Urinary bladder (tissue), 4 donors: ENCODE results near the gene FAM78B. TPM values are rescaled to one million over a fixed set of nuclear protein-coding genes. Genes with fewer than 3 reads are reported as not detected.

Experiments used
- DNase-seq: peaks from one replicate; pipeline ENCODE4 v3.0.0-alpha.2; 2015; ENCODE audit errors: extremely low spot score
- H3K27ac ChIP-seq: one replicate; pipeline ENCODE4 v1.5.1; 2013; ENCODE audit warnings: low read depth, mild to moderate bottlenecking, moderate library complexity
- H3K36me3 ChIP-seq: one replicate; pipeline ENCODE4 v1.6.1; 2013; ENCODE audit warnings: mild to moderate bottlenecking, moderate library complexity; ENCODE audit not compliant: insufficient read depth
- H3K4me1 ChIP-seq: one replicate; pipeline ENCODE4 v1.6.1; 2013; ENCODE audit warnings: mild to moderate bottlenecking, moderate library complexity; ENCODE audit not compliant: insufficient read depth
- H3K4me3 ChIP-seq: one replicate; pipeline ENCODE4 v1.5.1; 2013; ENCODE audit warnings: low read depth, low read length
- WGBS: extraction: QIAGEN DNeasy Blood & Tissue Kit; methylation state at CpG from one replicate; pipeline ENCODE4 v1.1.7; 2013; 5-methylcytosine and 5-hydroxymethylcytosine counted together
- polyA plus RNA-seq: library from polyadenylated mRNA; stranded (reverse); fragments of 200-250 nt; gene quantifications from one replicate; pipeline ENCODE4 v1.2.3, GENCODE V29; 2013
- total RNA-seq: library from RNA; depleted of rRNA; stranded (reverse); fragments of >200 nt; gene quantifications from one replicate; pipeline ENCODE4 v1.2.3, GENCODE V29; 2014
- donor health status: healthy with polysubstance abuse.
- donor health status: healthy.

FAM78B gene
- total and polyA plus RNA-seq, 2 donors = 1.1 to 1.4 TPM

DNA sequence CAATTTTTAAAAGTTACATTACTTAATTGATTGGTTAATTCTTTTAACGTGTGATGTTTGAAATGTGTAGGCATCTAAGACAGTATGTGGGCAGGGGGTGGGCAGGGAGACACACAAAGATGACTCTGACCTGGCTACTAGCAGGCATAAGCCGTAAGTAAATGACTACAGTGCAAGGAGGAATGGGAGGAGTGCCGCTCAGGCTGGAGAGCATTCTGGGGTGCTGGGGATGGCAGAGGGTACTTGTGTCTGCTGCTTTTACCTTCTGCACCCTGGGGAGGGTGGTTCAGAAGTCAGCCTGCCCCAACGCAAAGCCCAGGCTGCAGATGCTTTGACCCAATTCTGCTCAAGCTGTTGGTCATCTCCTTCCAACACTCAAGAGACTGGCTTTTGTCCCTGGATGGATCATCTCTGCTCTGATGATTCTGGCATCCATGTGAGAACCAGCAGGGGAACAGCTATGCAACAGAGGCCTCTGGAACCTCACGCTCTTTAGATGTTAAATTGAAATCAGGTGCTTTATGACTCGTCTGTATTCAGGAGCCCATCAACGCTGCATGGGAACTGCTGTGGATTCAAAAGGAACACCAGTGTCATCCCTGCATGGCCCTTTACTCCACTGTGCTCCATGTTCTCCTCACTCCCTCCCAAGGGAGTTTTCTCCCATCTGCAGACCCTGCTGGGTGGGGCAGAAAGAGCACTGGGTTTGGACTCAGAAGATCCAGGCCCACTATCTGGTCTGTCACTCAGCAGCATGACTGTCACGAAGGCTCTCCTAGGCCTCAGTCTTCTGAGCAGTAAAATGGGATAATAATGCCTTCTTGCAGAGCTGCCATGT is 78.8 kb downstream of the FAM78B start:
- H3K36me3 ChIP-seq = no peaks in the 10 kb centered on the region
- no peaks in the 10 kb centered on the region for H3K4me1 ChIP-seq
- no peak overlapping the region for H3K4me3 ChIP-seq
- DNase-seq = no peak
- H3K27ac ChIP-seq = no peak overlapping the region
- 82% methylated on average over 8 of the region's 8 CpGs for WGBS

DNA sequence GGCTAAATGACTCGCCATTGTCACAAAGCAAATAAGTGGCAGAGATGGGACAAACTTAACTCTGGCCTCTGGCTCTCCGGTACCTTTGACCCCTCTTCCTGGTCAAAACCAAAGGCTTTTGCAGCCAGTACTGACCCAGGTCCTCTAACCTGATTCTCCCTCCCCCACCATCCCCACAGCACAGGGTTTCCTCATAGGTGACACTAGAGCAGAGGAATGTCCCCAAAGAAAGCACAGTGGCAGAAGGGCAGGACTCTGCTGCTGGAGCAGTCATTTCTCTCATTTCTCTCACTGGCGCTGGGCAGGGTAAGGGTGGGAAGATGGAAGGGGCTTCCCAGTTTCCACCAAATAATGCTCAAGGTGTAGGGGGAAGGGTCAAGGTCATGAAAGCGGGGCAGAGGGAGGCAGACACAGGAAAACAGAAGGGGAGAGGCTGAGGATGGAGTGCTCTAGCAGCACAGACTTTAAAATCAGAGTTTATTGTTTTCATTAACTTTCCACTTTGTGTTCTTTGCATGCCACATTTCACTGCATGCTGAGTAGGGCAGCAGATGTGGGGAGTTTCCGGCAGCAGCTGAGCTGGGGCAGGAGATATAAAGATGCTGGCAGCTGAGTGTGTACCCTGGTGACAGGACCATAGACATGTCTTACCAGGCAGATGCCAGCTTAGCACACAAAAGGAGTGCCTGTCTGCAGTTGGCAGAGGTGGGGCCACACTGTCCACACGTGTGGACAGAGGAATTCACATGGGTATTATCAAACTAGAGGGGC is 80.5 kb downstream of the FAM78B start:
- Histone ChIP-seq H3K4me1 (no peaks in the 10 kb centered on the region), H3K27ac (no peak overlapping the region), H3K4me3 (no peak overlapping the region), H3K36me3 (no peaks in the 10 kb centered on the region)
- DNase-seq = no peak
- 75% methylated on average over 6 of the region's 6 CpGs for WGBS

DNA sequence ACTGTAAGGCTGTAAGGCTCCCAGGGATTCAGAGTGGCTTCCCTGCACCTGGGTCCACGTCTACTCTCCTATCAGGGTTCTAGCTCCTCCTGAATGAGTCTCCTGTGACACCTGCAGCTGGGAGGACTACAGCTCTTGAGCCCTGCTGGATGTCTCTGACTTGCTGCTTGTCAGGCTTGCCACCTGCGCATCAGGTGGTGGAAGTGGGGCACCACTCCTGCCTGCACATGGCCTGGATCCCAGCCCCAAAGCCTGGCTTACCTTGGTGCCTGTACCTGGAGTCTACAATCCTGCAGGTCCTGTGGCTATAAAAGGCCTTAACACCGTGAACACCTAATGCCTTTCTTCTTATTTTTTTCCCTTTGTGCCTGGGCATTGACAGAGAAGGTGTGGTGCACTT is 82.2 kb downstream of the FAM78B start:
- Histone ChIP-seq H3K27ac (no peak overlapping the region), H3K4me1 (no peaks in the 10 kb centered on the region), H3K36me3 (no peaks in the 10 kb centered on the region), H3K4me3 (no peak overlapping the region)
- no peak for DNase-seq
- WGBS = 81% methylated on average over 3 of the region's 3 CpGs

DNA sequence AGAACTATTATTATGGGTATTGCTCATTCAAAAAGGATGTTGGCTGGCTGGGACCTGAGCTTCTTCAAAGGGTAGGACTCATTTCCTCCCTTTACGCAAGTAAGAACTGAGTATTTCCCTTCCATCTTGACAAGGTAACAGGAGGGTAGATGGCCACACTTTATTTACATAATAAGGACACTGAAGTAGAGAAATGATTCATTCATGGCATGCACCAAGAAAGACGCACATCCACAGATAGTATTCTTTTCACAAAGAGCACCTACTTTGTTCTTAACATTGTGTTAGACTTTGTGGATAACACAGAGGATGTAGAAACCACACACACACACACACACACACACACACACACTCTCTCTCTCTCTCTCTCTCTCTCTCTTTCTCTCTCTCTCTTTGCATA is 82.9 kb downstream of the FAM78B start:
- no peaks in the 10 kb centered on the region for H3K4me1 ChIP-seq
- DNase-seq = no peak
- H3K27ac ChIP-seq = no peak overlapping the region
- H3K4me3 ChIP-seq = no peak overlapping the region
- H3K36me3 ChIP-seq = no peaks in the 10 kb centered on the region
- 40% methylated on average over 2 of the region's 2 CpGs for WGBS

DNA sequence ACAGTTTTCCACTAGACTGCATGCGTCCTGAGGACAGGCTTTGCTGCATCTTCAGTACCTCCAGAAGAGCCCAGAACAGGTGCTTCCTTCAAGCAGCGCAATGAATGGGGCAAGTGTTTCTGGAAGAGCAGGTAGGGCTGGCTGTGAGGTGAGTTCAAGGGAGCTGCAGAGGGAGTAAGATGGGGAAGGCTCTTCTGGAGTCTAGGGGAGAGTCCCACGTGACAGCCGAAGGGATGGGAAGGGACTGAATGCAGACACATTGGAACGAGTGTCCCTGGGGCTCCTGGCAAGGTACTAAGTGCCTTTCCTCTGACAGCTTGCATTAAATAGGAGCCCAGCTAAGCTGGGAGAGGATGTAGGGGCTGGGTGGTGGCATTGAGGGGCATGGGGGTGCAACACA is 84.2 kb downstream of the FAM78B start:
- WGBS = 83% methylated on average over 5 of the region's 5 CpGs
- DNase-seq = no peak
- no peak overlapping the region for H3K4me3 ChIP-seq
- no peaks in the 10 kb centered on the region for H3K36me3 ChIP-seq
- no peaks in the 10 kb centered on the region for H3K4me1 ChIP-seq
- no peak overlapping the region for H3K27ac ChIP-seq

DNA sequence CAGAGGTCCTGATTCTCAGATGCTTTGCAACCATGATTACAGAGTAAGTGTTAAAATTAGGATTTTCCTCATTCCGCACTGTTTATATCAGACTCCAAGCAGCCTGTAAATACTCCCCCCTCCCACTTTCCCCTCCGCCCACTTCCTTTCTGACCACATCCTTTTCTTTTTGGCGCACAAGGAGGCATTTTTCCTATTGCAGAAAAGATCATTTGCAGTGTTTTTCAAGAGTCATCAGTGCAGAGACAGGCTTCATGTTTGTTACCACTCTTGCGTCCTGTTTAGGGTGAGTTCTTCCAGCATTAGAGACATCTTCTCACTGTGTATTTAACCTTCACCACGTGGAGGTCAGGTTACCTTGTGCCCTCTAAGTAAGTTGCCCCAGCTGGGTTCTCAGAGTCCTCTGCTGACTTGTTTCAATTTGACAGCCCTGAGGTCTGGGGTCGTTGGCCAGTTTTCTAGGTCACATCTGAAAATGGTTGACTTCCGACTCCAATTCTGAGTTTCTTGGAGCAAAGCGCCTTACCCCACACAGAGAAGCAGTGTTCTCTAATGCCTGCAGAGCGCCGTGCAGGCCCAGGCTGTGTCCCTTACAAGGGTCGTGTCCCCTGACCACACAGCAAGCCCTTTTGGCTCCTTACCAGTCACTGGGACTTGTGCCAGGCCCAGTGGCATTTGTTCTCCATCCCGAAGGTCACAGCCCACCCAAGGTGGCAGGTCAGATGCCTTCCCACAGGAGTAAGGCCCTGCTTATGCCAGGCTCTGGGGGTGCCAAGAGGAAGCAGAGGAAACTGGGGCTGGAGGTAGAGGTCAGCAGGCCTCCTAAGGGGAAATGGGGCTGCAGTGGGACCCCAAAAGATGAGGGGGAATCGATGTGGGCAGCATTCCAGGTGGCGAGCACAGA is 85.6 kb downstream of the FAM78B start:
- Histone ChIP-seq H3K4me1 (no peaks in the 10 kb centered on the region), H3K4me3 (no peak overlapping the region), H3K36me3 (no peaks in the 10 kb centered on the region), H3K27ac (no peak overlapping the region)
- no peak for DNase-seq
- WGBS = 60% methylated on average over 14 of the region's 14 CpGs

DNA sequence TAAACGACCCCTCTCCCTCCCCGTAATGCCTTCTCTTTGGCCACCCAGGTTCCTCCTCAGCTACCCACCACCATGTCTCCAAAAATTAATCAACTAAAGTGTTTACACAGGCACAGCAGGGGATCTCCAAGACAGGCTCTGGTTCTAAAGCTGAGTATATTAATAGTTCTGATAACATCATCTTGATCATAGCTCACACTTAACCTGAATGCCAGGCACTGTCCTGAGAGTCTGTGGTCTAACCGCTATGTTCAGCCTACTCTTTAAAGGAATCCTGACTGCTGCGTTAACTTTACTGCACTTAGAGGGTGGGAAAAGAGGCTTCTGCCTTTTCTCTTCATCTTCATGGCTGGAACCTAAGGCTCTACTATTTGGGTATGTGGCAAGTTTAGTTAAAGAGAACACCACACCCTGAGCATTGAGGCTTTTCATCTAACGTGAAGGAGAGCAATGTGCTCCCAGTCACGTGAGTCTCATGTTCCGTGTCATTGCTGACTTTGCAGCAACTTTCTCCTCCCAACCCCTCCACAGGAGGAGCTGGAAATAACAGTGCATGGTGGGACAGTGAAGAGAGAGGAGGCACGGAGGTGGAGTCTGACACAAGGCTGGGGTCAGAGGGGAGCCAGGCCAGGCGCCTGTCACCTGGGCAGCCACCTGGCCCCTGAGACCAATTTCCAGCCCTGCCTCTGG is 86.4 kb downstream of the FAM78B start:
- H3K36me3 ChIP-seq = no peaks in the 10 kb centered on the region
- no peaks in the 10 kb centered on the region for H3K4me1 ChIP-seq
- no peak overlapping the region for H3K27ac ChIP-seq
- H3K4me3 ChIP-seq = no peak overlapping the region
- no peak for DNase-seq
- 49% methylated on average over 9 of the region's 9 CpGs for WGBS

DNA sequence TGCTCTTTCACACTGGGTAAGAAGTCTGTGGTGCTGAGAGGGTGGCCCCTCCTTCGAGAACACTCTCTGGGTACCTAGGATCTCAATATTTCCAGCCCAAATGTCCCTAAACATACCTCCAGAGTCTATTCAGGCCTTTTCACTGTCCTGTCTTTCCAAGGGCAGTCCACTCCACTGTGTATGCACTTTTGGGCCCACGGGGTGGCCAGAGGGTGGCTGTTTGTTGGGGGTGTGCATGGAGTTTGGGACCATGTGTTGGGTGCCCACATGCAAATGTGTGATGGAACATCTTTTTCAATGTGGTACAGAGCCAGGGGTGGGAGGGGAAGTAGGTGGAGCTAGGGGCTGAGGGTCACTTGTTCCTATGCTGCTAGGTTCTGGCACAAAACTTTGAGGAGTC is 87.5 kb downstream of the FAM78B start:
- no peak for DNase-seq
- Histone ChIP-seq H3K4me3 (no peak overlapping the region), H3K4me1 (no peaks in the 10 kb centered on the region), H3K36me3 (no peaks in the 10 kb centered on the region), H3K27ac (no peak overlapping the region)
- 81% methylated on average over 2 of the region's 2 CpGs for WGBS

DNA sequence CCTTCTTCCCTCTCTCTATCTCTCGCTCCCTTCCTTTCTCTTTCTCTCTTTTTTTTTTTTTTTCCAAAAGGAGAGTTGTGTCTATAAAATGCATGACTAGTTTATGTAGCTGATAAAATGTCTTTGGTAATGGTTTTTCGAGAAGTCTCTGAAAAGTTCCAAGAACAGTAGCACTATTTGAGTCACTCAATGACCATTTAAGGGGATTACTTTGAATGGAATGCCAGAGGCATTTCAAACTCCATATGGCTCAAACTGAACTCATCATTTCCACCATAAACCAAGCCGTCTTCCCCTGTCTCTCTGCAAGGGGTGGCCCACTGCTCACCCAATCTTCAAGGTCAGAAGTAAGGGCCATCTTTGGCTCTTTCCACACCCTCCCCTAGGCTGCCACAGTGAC is 93.3 kb downstream of the FAM78B start:
- H3K4me3 ChIP-seq = no peak overlapping the region
- 53% methylated on average over 3 of the region's 3 CpGs for WGBS
- no peak overlapping the region for H3K27ac ChIP-seq
- H3K36me3 ChIP-seq = no peaks in the 10 kb centered on the region
- no peak for DNase-seq
- no peaks in the 10 kb centered on the region for H3K4me1 ChIP-seq

DNA sequence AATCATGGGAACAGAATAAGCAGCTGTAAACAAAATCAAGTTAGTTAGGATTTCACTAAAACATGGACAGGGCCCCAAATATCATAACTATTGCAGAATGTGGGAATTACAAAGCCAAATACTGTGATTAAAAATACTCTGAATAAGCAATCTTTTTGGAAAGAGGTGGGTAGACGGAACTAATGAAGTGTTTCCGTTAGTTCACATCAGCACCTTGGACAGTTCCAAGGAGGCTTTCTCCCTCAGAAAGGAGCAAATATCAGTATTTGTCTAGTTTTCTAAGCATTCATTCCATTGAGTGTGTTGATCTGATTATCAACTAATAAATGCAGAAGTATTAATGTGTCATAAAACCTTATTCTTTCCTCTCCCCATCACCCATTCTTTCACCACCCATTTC is 97.4 kb downstream of the FAM78B start:
- WGBS = 20% methylated on average over 2 of the region's 2 CpGs
- Histone ChIP-seq H3K36me3 (no peaks in the 10 kb centered on the region), H3K4me1 (no peaks in the 10 kb centered on the region), H3K27ac (no peak overlapping the region), H3K4me3 (no peak overlapping the region)
- DNase-seq = no peak

DNA sequence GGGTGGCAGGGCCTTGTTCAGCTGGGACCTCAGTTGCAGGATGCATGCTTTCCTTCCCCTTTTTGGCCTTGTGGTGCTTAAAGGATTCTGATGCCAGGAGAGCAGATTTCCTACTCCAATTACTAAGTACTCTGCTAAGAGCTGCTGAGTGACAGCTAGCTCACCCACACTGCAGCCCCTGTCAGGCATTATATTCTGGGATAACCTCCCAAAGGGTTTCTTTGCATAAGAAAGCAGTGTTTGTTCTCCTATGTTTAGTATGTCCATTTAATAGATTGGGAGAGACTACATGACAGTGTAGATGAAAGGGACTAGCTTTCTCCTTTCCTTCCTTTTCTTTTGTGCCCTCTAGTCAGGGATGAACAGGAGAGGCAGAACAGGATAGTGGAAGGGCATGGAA is 100.7 kb downstream of the FAM78B start:
- Histone ChIP-seq H3K4me1 (no peaks in the 10 kb centered on the region), H3K36me3 (no peaks in the 10 kb centered on the region), H3K27ac (no peak overlapping the region), H3K4me3 (no peak overlapping the region)
- no peak for DNase-seq

DNA sequence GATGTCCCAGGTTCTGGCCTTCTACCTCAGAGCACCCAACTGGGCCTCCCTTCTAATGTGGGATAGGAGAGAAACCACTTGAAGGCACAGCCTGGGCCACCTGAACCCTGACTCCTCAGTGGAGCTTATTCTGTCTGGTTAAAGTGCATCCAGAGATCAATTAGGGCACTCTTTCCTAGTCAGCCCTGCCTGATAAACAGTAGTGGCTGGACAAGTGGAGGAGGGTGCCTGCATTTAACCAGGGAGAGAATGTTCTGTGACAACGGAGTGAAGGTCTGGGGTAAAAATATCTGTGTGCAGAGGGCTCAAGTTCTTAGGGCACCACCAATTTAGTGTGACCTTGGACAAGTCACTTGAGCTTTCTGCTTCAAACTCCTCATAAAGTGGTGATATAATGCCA is 101.8 kb downstream of the FAM78B start:
- Histone ChIP-seq H3K4me1 (no peaks in the 10 kb centered on the region), H3K27ac (no peak overlapping the region), H3K4me3 (no peak overlapping the region), H3K36me3 (no peaks in the 10 kb centered on the region)
- DNase-seq = no peak
- WGBS = 72% methylated on average over 1 of the region's 1 CpG

DNA sequence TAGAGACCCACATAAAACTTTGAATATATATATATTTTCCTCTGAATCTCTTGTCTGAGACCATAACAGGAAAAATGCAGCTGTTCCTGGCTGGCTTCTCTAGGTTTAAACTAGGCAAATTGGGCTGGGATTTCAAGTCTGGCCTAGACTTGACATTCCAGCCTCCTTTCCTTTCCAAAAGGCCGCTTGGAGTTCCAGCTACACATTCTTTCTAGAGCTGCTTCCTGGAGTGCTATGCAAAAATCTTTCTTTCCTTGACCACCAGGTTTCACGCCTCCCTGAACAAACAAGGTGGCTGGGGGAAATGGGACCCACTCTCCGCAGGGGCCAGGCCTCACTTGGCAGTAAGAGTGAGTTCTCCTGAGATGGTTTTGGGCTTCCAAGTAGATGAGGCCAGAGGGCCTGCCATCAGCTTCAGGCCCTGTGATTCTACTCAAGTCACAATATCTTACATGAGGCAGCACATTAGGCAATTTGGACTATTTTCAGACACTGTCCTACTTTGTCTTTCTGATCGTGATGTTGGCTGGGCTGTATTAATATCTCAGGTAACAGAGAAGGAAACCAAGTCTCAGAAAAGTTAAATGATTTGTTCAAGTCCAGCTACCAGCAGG is 102.4 kb downstream of the FAM78B start:
- H3K36me3 ChIP-seq = no peaks in the 10 kb centered on the region
- H3K4me1 ChIP-seq = no peaks in the 10 kb centered on the region
- WGBS = 65% methylated on average over 4 of the region's 4 CpGs
- no peak overlapping the region for H3K4me3 ChIP-seq
- no peak overlapping the region for H3K27ac ChIP-seq
- DNase-seq = no peak
